Measurements from ENCODE around the gene USP13.

DNA sequence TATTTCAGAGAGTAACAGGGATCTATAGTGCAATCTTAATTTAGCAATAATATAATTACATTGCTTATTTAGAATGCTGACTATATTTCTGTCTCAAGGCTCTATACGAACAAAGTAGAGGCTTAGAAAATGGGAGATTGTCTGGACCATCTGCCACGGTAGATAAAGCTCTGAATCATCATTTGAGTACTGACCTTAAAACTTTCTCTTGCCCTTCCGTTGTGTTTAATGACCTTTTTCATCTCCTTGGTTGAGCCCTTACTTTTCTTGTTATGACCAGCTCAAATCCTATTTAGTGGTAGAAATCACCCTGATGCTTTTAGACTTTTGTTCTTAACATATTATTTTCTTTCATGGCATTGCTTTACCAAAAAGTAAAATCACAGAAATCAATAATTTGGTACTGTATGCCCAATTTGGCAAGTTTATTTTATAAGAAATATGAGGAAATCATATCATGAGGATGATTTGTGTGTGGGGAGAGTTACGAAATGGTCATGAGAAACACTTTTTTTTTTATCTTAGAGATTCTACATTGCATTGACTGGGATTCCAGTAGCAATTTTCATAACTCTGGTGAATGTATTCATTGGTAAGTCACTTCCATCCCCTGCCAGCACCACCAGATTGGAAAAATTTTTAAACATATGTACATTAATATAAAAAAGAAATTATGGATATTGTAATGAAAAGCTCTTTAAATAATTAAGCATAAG is 37.2 kb upstream of the USP13 start:
- TF ChIP-seq, protein P1, sequence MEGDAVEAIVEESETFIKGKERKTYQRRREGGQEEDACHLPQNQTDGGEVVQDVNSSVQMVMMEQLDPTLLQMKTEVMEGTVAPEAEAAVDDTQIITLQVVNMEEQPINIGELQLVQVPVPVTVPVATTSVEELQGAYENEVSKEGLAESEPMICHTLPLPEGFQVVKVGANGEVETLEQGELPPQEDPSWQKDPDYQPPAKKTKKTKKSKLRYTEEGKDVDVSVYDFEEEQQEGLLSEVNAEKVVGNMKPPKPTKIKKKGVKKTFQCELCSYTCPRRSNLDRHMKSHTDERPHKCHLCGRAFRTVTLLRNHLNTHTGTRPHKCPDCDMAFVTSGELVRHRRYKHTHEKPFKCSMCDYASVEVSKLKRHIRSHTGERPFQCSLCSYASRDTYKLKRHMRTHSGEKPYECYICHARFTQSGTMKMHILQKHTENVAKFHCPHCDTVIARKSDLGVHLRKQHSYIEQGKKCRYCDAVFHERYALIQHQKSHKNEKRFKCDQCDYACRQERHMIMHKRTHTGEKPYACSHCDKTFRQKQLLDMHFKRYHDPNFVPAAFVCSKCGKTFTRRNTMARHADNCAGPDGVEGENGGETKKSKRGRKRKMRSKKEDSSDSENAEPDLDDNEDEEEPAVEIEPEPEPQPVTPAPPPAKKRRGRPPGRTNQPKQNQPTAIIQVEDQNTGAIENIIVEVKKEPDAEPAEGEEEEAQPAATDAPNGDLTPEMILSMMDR (conservative IDR thresholded peaks at IDR 0.05; ENCODE audit: low read length) = no peak
- TF ChIP-seq EZH2phosphoT487 (IDR thresholded peaks at IDR 0.05; ENCODE audit: borderline replicate concordance) = no peak
